ENCODE results near the gene PDE4B. TPM values are rescaled to one million over a fixed set of nuclear protein-coding genes. Genes with fewer than 3 reads are reported as not detected.

The PDE4B gene
- total and polyA plus RNA-seq, 7 donors, result 4.1 to 191 (median 16.3) TPM

DNA sequence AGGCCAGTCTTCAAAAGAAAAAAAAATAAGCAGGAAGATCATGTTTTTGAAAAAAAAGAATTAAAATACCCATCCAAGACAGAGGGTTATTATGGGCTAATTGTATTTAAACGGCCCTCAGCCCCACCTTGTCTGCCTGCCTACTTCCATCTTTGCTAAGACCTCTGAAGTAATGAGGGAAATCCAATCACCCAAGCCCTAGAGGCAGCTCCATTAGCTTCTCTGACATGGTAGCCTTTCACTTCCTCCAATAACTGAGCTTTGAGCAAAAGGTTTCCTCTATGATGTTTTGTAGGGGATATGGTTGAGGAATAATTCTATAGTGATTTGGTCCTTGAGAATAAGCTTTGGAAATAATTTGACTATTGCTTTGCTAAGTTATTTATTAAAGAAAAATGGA, 563.1 kb downstream of the PDE4B start:
- intact Hi-C loops (cut with DNase I), result no loop called here
- 52 to 74% (median 55%) methylated on average over 1 of the region's 1 CpG for WGBS, 3 donors
- DNase-seq (no peak), ATAC-seq (no peak)
- Histone ChIP-seq H3K9me3 (no peaks in the 10 kb centered on the region), H3K36me3 (ENCODE audit: insufficient read depth in 1 of 2, low read depth in 1 of 2) (peaks cover 6 to 38% of the 10 kb centered on the region in 2 donors), H3K4me1 (peaks cover 84% of the 10 kb centered on the region), H3K27ac (peak overlapping the region; percentile 39), H3K27me3 (ENCODE audit: insufficient read depth in 3 of 3, low read length in 2 of 3) (no peaks in the 10 kb centered on the region), H3K4me3 (no peak overlapping the region)
- TF ChIP-seq, protein P1, sequence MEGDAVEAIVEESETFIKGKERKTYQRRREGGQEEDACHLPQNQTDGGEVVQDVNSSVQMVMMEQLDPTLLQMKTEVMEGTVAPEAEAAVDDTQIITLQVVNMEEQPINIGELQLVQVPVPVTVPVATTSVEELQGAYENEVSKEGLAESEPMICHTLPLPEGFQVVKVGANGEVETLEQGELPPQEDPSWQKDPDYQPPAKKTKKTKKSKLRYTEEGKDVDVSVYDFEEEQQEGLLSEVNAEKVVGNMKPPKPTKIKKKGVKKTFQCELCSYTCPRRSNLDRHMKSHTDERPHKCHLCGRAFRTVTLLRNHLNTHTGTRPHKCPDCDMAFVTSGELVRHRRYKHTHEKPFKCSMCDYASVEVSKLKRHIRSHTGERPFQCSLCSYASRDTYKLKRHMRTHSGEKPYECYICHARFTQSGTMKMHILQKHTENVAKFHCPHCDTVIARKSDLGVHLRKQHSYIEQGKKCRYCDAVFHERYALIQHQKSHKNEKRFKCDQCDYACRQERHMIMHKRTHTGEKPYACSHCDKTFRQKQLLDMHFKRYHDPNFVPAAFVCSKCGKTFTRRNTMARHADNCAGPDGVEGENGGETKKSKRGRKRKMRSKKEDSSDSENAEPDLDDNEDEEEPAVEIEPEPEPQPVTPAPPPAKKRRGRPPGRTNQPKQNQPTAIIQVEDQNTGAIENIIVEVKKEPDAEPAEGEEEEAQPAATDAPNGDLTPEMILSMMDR (IDR thresholded peaks at IDR 0.05), result no peak

DNA sequence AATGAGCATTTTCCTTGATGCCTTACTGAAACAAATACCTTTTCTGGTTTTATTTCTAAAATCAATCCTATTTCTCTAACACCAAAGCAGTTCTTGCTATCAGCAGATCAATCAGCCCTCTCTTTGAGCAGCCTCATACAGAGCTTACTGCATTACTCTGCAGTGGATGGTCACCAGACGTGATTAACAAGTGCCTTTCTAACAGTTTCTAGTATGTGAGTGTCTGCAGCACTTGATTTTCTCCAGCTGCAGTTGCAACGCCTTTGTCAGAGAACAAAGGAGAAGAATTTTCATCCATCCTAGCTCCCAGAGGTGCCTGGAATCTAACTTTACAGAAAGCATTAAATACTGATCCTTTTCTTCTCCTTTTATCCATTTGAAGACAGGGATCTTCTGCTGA, 563.9 kb downstream of the PDE4B start:
- no peaks in the 10 kb centered on the region for H3K9me3 ChIP-seq
- 54 to 65% (median 55%) methylated on average over 2 of the region's 2 CpGs for WGBS, 3 donors
- H3K4me3 ChIP-seq, result no peak overlapping the region
- H3K27ac ChIP-seq, result no peak overlapping the region
- ATAC-seq, result no peak
- no peak for DNase-seq
- intact Hi-C loops (cut with DNase I), result no loop called here
- H3K4me1 ChIP-seq, result peaks cover 80% of the 10 kb centered on the region
- TF ChIP-seq, protein P1 (IDR thresholded peaks at IDR 0.05), result no peak
- H3K27me3 ChIP-seq (ENCODE audit: insufficient read depth in 3 of 3, low read length in 2 of 3), result no peaks in the 10 kb centered on the region
- H3K36me3 ChIP-seq (ENCODE audit: insufficient read depth in 1 of 2, low read depth in 1 of 2), result peaks cover 6 to 47% of the 10 kb centered on the region in 2 donors

DNA sequence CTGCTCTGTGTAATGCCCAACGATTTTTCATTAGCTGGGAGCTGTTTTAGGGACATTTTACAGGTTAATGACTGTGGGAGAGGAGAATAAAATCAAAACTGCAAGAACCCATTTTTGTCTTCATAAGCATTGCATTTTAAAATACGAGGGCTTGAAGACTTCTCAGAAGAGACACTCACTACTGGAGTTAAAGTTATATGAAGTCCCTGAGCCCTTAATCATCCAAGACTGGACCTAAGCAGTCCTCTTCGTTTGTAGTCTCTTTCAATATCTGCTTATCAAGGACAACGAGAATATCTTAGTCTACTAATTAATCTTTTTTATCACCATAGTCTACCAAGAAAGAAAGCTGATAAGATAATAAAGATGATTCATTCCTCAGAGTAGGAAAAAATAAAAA, 564.3 kb downstream of the PDE4B start:
- no peak for DNase-seq
- intact Hi-C loops (cut with DNase I), result no loop called here
- WGBS, 3 donors, result 57 to 75% (median 58%) methylated on average over 4 of the region's 4 CpGs
- TF ChIP-seq, protein P1 (IDR thresholded peaks at IDR 0.05), result no peak
- Histone ChIP-seq H3K9me3 (no peaks in the 10 kb centered on the region), H3K36me3 (ENCODE audit: insufficient read depth in 1 of 2, low read depth in 1 of 2) (peaks cover 9 to 51% of the 10 kb centered on the region in 2 donors), H3K27ac (no peak overlapping the region), H3K4me3 (no peak overlapping the region), H3K27me3 (ENCODE audit: insufficient read depth in 3 of 3, low read length in 2 of 3) (no peaks in the 10 kb centered on the region), H3K4me1 (peaks cover 76% of the 10 kb centered on the region)
- no peak for ATAC-seq

DNA sequence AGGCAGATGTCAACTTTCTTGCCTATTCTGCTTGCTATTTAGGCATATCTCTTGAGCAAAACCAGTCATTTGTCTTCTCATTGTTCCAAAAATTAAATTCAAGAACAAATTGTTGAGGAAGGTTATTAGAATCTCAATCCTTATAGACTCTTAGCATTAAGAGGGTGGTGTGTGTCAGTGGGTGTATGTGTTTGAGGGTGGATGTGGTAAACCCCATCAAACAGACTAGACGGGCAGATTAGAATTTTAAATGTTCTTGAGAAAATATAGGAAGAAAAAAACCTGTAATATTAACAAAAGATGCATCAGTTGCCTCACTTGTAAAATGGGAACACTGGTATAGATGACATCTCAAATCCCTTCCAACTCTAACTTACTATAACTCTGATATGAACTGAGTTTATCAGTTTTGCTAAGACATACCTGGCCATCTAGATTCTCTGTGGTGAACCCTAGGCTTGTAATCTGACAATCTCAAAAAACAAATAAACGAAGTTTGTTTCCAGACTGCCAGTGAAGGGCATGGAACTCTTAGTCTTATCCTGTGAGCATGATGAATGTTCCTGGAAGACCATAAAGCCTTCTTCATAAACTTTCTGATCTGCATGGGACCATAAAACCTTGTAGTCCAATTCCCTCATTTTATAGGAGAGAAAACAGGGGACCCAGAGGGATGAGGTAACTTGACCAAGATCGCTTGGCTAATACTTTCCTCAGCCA, 564.9 kb downstream of the PDE4B start:
- no peak for ATAC-seq
- peaks cover 70% of the 10 kb centered on the region for H3K4me1 ChIP-seq
- no peak for DNase-seq
- TF ChIP-seq, protein P1 (IDR thresholded peaks at IDR 0.05), result no peak
- H3K4me3 ChIP-seq, result no peak overlapping the region
- intact Hi-C loops (cut with DNase I), result no loop called here
- H3K27ac ChIP-seq, result peak overlapping the region; percentile 25
- H3K9me3 ChIP-seq, result no peaks in the 10 kb centered on the region
- 73 to 89% (median 76%) methylated on average over 3 of the region's 3 CpGs for WGBS, 3 donors
- H3K36me3 ChIP-seq (ENCODE audit: insufficient read depth in 1 of 2, low read depth in 1 of 2), result peaks cover 15 to 57% of the 10 kb centered on the region in 2 donors
- no peaks in the 10 kb centered on the region for H3K27me3 ChIP-seq (ENCODE audit: insufficient read depth in 3 of 3, low read length in 2 of 3)

- WGBS, 3 donors, result 74 to 77% (median 76%) methylated on average over 1 of the region's 1 CpG
- no peaks in the 10 kb centered on the region for H3K9me3 ChIP-seq
- H3K27me3 ChIP-seq (ENCODE audit: insufficient read depth in 3 of 3, low read length in 2 of 3), result no peaks in the 10 kb centered on the region
- no peak overlapping the region for H3K4me3 ChIP-seq
- ATAC-seq (no peak), DNase-seq (no peak)
- intact Hi-C loops (cut with DNase I), result no loop called here
- peaks cover 15 to 74% of the 10 kb centered on the region in 2 donors for H3K36me3 ChIP-seq (ENCODE audit: insufficient read depth in 1 of 2, low read depth in 1 of 2)
- H3K4me1 ChIP-seq, result peaks cover 56% of the 10 kb centered on the region
- TF ChIP-seq, protein P1 (IDR thresholded peaks at IDR 0.05), result no peak
- H3K27ac ChIP-seq, result peak overlapping the region; percentile 25
Measured at GRCh38 chr1:66359269-66359668, 566.6 kb downstream of the PDE4B start.

All from psoas muscle (tissue), 8 donors.